Middle frontal gyrus (tissue), 1 donor: ENCODE measurements around the gene MARK4.
"Not testable (repeated sequence)": the region's sequence is repeated elsewhere in the genome, so short reads cannot be mapped to it uniquely, and the experiment has no call there.

Source experiments
- DNase-seq: peaks from one replicate; pipeline ENCODE4 v3.0.0-alpha.2; 2015; ENCODE audit warnings: low spot score; ENCODE audit errors: extremely low spot score

MARK4 gene

DNA sequence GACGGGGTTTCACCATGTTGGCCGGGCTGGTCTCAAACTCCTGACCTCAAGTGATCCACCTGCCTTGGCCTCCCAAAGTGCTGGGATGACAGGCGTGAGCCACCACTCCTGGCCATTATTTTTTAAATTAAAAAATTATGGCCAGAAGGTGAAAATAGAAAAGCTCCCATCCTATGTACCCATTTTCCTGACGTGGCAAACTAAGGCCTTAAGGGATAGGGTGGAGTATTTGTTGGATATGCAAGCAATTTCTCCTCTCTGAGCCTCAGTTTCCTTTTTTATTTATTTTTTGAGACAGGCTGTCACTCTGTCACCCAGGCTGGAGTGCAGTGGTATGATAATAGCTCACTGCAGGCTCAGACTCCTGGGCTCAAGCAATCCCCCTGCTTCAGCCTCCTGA is 83.8 kb downstream of the MARK4 start:
- DNase-seq, result not testable (repeated sequence)

- DNase-seq, result no peak
Observed at GRCh38 chr19:45336696-45337251, 85.7 kb downstream of the MARK4 start.

- no peak for DNase-seq
Observed at GRCh38 chr19:45339629-45340028, 88.6 kb downstream of the MARK4 start.

- no peak for DNase-seq
Observed at GRCh38 chr19:45340232-45340898, 89.3 kb downstream of the MARK4 start, which contains the start of gene KLC3. TSS of gene KLC3 (plus strand) at chr19:45340750. CDS start at chr19:45345542, 4,792 bp downstream.

DNA sequence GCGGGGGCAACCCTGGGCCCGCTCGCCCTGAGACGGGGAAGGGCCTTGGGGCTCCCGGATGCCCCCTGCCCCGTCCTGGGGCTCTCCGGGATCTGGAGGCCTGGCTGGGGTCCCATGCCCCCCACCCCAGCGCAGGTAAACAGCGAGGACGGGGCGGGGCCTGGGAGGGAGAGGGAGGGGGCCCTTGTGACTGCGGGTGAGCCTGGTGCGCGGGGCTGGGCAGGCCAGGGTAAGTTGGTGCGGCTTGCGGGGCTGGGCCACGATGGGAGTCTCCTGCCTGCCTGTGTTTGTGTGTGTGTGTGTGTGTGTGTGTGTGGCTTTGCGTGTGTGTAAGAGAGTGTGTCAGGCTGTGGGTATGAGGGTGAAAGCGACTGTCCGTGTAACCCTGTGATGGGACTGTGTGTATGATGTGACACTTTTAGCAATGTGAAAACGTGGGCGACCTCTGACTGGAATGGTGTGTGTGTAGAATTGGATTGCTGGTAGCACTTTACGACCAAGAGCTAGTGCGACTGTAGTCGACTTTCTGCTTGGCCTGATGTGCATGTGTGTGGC is 89.9 kb downstream of the MARK4 start:
- DNase-seq, result no peak

- no peak for DNase-seq
Observed at GRCh38 chr19:45342911-45343310, 91.8 kb downstream of the MARK4 start.

DNA sequence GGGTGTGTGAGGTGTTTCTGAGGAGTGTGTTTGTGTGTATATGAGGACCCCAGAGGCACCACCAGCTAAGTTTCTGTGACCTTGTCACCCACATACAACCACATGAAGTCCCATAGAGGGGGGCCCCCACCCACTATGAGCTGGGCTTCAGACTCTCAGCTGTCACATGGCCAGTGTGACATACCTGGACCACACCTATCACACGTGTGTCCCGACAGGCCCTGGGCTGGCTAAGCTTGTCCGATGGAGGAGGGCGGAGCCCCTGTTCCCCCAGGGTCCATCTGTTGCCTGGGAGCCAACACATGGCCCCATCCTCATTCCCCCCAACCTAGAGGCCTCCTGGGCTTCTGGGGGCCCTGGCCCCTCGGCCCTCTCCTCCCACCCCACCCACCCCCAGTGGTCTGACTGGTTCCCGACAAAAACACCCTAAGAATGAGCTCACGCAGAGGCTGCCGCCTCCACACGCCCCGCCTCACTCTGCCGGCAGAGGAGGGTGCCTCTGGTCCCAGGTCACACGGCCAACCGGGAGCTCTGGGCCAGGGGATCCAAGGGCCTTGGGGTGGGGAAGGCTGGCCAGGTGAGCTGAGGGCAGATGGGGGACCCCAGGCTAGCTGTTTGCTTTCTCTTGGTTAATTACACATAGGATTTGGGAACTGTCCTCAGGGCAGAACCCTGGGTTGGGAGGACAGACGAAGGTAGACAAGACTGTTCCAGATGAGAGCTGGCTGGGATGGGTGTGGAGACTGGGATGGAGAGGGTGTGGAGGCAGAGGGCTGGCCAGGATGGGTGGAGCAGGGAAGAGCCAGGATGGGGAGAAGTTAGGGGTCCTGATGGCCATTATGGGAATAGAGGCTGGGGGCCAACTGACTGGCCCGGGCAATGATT is 93.8 kb downstream of the MARK4 start:
- DNase-seq, result no peak

DNA sequence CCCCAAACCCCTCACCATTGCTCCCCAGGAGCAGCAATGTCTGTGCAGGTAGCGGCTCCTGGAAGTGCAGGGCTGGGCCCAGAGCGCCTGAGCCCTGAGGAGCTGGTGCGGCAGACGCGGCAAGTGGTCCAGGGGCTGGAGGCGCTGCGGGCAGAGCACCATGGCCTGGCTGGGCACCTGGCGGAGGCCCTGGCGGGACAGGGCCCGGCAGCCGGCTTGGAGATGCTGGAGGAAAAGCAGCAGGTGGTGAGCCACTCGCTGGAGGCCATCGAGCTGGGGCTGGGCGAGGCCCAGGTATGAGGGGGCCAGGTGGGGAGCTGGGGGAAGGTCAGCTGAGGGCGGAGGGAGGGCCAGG is 94.4 kb downstream of the MARK4 start:
- DNase-seq, result no peak

- DNase-seq, result no peak
Observed at GRCh38 chr19:45346449-45346848, 95.4 kb downstream of the MARK4 start.

DNA sequence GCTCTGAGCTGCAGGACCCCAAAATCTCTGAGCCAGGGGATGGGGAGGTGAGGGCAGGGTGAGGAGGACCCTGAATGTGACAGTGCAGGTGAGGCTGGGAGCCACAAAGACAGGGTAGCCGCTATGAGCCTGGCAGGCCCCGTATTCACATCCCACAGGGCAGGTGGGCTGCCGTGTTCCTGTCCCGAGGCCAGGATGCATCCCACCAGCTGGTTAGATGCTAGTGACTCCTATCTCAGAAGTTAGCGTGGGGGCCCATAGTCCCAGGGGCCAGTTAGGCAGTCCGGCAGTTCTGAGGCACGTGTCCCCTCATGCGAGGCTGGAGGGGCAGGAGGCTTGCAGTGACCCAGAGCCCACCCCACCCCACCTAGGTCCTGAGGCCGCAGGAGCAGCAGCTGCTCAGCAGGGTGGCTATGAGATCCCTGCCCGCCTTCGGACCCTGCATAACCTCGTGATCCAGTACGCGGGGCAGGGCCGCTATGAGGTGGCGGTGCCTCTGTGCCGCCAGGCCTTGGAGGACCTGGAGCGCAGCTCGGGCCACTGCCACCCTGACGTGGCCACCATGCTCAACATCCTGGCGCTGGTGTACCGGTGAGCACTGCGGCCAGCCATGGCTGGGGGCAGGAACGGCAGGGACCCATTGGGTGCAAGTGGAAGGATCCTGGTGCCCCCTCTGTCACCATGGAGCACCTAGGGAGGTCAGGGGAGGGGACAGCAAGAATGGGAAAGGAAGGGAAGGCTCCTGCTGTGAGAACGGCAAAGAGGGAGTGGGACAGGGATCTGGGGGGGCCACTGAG is 96.7 kb downstream of the MARK4 start:
- no peak for DNase-seq

DNA sequence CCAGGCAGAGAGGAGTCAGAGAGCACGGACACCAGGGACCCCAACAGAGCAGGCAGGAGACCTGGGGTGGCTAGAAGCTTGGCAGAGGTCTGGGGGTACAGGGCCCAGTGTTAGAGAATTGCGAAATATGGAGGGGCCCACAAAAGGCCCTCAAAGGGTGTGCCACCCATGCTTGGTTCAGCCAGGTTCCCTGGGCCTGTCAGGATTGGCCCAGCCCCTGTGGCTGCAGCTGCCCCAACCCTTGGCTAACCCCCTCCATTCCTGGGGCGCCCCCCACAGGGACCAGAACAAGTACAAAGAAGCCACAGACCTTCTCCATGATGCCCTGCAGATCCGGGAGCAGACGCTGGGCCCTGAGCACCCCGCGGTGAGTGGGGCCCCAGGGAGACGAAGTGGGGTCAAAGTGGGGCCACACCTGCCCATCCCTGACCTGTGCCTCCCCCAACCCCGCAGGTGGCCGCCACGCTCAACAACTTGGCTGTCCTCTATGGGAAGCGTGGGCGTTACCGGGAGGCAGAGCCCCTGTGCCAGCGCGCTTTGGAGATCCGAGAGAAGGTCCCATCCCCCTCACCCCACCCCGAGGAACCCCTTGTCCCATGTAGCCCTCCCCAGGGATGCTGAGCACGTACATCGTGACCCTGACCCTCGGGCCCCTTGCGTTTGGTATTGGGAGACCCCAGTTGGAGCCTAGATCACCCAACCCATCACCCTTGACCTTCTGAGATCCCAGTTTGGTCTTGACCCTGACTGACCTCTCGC is 97.5 kb downstream of the MARK4 start:
- DNase-seq, result no peak

DNA sequence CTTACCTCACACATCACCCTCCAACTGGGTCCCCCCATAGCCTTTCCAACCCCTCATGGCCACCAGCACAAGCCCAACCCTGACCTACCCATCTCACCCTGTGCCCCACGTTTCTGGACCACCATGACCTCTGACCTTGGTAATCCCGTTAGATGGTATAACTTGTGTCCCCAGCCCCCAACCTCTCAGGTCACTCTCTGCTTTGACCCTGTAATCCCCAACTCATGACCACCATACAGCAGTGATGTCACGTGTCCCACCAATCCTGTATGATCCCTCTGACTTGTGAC is 98.0 kb downstream of the MARK4 start:
- no peak for DNase-seq

- DNase-seq, result no peak
Observed at GRCh38 chr19:45349430-45349941, 98.4 kb downstream of the MARK4 start.

DNA sequence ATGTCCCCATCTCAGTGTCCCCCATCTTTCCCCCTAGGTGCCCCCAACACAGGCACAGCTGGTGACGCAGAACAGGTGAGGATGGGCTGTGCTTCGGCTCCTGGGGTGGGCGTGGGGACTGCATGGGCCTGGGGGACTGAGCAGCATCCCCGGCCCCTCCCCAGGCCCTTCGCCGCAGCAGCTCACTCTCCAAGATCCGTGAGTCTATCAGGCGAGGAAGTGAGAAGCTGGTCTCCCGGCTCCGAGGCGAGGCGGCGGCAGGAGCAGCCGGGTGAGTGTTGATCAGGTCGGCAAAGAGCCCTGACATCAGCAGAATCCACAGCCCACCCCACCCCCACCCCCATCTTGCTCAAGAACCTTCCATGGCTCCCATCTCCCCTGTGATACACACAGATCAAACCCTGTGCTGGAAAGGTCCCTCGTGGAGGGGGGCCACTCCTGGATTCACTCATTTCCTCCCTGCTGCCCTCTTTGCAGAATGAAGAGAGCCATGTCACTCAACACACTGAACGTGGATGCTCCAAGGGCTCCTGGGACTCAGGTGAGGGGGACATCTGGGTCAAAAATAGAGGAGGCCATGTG is 99.5 kb downstream of the MARK4 start:
- DNase-seq, result no peak

GRCh38 chr19:45351401-45351952 is 100.4 kb downstream of the MARK4 start:
- DNase-seq, result no peak

- DNase-seq, result no peak
Observed at GRCh38 chr19:45352062-45352461, 101.0 kb downstream of the MARK4 start.

DNA sequence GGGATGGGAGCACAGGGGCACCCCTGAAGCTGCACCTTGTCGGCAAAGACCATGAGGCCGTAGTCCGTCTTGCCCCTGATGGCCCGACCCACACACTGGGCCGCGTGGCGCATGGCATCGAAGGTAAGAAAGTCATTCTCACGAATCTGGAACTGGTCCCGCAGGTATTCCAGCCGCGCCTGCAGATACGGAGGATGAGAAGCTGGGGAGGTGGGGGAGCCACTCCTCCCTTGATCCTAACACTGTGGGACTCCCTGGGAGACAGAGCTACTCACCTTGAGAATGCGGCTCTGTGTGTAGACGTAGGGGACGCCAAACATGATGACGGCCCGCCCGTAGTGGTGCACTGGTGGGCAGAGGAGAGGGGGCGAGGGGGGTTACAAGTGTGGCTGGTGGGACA is 101.4 kb downstream of the MARK4 start:
- DNase-seq, result no peak

DNA sequence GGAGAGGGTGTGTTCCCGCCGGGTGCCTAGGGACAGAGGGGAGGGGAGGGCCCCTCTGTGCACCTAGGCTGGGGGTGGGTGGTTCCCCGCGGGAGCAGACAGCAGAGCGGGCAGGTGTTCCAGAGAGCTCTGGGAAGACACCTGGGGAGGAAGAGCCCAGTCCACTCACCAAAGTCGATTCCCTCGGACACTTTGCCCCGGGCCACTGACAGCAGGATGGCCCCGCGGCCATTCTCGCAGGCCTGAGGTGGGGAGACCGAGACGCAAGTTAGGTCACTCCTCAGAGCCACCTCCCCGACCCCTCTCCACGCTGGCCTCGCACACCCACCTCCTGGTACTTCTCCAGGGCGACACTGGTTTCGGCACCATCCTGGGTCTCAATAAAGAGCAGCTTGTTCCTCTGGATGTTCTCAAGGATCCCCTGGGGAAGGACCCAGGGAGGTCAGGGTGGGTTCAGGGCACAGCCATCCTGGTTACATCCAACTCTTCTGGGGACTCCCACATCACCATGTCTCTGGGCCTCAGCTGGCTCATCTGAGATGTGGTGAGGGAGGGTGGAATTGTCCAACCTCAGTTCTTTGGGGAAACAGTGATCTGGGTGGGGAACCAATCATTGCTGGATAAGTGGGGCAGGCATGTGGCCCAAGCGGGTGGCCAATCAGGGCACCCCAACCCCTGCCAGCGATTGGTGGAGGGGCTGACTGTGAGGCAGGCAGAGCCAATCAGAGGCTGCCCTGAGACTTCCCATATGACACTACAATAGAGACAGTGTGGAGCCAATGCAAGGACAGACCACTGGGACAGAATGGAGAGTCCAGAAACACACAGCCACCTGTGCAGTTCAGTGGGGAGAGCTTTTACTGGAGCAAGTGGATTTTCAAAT is 102.1 kb downstream of the MARK4 start:
- DNase-seq, result no peak
